Upper lobe of left lung (tissue), 6 donors: ENCODE results near the gene RUNX1. TPM values are rescaled to one million over a fixed set of nuclear protein-coding genes. Genes with fewer than 3 reads are reported as not detected.

ENCODE experiments used
- ATAC-seq, 2 donors: fragments of 200-7000 bp; cut with Tn5 transposase; one replicate each; pipeline ENCODE4 v1.9.1; 2022; ENCODE audit warnings: mild to moderate bottlenecking in 2 of 2, moderate library complexity in 2 of 2; ENCODE audit not compliant: low FRiP score in 2 of 2
- DNase-seq, 2 donors: peaks; one replicate each; pipeline ENCODE4 v3.0.0-alpha.2; 2019 to 2020
- H3K27ac ChIP-seq, 4 donors: fragments of 200-600 bp; sonication (generic); one replicate each; pipeline ENCODE4 v1.5.1; 2016 to 2019
- H3K27me3 ChIP-seq, 4 donors: fragments of 200-600 bp; sonication (generic); one replicate each; pipeline ENCODE4 v1.5.1; 2017 to 2019
- H3K36me3 ChIP-seq, 4 donors: fragments of 200-600 bp; sonication (generic); one replicate each; pipeline ENCODE4 v1.5.1; 2016 to 2019
- H3K4me1 ChIP-seq, 4 donors: fragments of 200-600 bp; sonication (generic); one replicate each; pipeline ENCODE4 v1.5.1; 2018 to 2019
- H3K4me3 ChIP-seq, 4 donors: fragments of 200-600 bp; sonication (generic); one replicate each; pipeline ENCODE4 v1.5.1; 2017 to 2019; ENCODE audit warnings: mild to moderate bottlenecking in 2 of 4, moderate library complexity in 1 of 4
- H3K9me3 ChIP-seq, 4 donors: fragments of 200-600 bp; sonication (generic); one replicate each; pipeline ENCODE4 v1.5.1; 2018 to 2019
- CTCF ChIP-seq, 6 experiments: fragments of 450-650 bp in 4 of 6; fragments of 200-600 bp in 2 of 6; sonication (generic) in 2 of 6; IDR thresholded peaks; one replicate each; pipeline ENCODE4 v1.5.1; 2016 to 2019; ENCODE audit warnings: antibody characterized with exemption in 6 of 6
- EP300 ChIP-seq, 4 donors: sonication (generic); formaldehyde crosslinking; IDR thresholded peaks; one replicate each; pipeline ENCODE4 v1.5.1; 2017; ENCODE audit warnings: antibody characterized with exemption in 4 of 4, control low read depth in 2 of 4
- POLR2A ChIP-seq, 4 donors: fragments of 450-650 bp; IDR thresholded peaks; one replicate each; pipeline ENCODE4 v1.5.1; 2016 to 2017; ENCODE audit warnings: antibody characterized with exemption in 4 of 4, mild to moderate bottlenecking in 2 of 4
- POLR2AphosphoS5 ChIP-seq, 2 donors: sonication (generic); formaldehyde crosslinking; IDR thresholded peaks; one replicate each; pipeline ENCODE4 v1.5.1; 2017; ENCODE audit warnings: antibody characterized with exemption in 2 of 2
- WGBS, 2 donors: methylation state at CpG; one replicate each; pipeline ENCODE4 v1.1.5; 2017 to 2018; 5-methylcytosine and 5-hydroxymethylcytosine counted together
- total RNA-seq, 6 donors: library from RNA; depleted of rRNA in 4 of 6; stranded (reverse); fragments of >200 nt in 4 of 6; gene quantifications; one replicate each; pipeline versions ENCODE4 v1.1.0 to v1.2.1, GENCODE V29; 2016 to 2021
- donor health status: DM: no; HTN: no; CAD: no; lungs with moderate emphysema.
- donor health status: DM: no; HTN: yes; CAD: no; lungs with severe emphysema.

RUNX1 gene
- total RNA-seq, 6 donors from 2014 or later, result 62.2 to 252 (median 98.2) TPM

GRCh38 chr21:34748862-34749261, 300.2 kb downstream of the RUNX1 start:
- H3K4me1 ChIP-seq, result peaks cover 0 to 13% (median 7%) of the 10 kb centered on the region in 4 donors
- DNase-seq (no peak), ATAC-seq (no peak)
- WGBS, 2 donors, result 40 to 61% methylated on average over 3 of the region's 3 CpGs
- H3K36me3 ChIP-seq, result no peaks in the 10 kb centered on the region
- no peak overlapping the region for H3K4me3 ChIP-seq
- H3K27me3 ChIP-seq, result no peaks in the 10 kb centered on the region
- TF ChIP-seq CTCF (IDR thresholded peaks at IDR 0.05) (no peak), POLR2A (IDR thresholded peaks at IDR 0.05) (no peak), EP300 (IDR thresholded peaks at IDR 0.05) (no peak), POLR2AphosphoS5 (IDR thresholded peaks at IDR 0.05) (no peak)
- H3K27ac ChIP-seq, result no peak overlapping the region
- no peaks in the 10 kb centered on the region for H3K9me3 ChIP-seq

DNA sequence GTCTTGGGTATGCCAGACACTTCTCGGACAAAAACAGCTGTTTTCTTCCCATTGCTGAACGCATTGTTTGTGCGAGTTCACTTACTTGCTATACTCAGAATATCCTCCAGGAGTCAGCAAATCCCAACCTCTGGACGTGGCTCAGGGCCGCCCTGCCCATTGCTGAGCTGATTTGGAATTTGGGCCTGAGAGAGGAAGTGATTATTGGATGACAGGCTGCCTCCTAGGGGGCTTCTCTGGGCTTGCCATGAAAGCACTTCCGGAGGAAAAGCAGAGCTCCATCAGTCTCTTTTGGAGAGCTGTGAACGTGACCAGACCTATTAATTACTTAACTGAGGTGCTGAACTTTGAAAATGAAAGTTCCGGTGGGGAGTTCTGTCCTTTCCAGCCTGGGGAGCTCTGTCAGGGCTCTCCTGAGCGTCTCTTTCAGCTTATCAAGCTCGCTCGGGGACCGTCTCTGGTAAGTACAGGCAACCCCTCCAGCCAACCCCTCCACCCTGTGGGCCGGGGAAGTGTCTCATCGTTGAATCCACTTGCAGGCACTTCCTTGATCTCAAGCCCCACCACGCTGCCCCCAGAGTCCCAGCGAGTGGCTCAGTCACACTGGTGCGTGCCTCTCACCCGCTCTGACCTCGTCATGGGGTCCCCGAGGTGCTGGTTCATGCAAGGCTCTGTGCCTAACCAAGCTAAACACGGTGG, 303.4 kb downstream of the RUNX1 start:
- Histone ChIP-seq H3K27me3 (no peaks in the 10 kb centered on the region), H3K27ac (no peak overlapping the region), H3K36me3 (no peaks in the 10 kb centered on the region), H3K4me3 (peak overlapping the region in 2 of 4 donors; percentile 24 to 40), H3K9me3 (no peaks in the 10 kb centered on the region), H3K4me1 (peaks cover 0 to 13% (median 8%) of the 10 kb centered on the region in 4 donors)
- peak; percentile 90 to 92 for ATAC-seq
- peak; percentile 36 to 74 for DNase-seq
- 37 to 51% methylated on average over 16 to 21 of the region's 21 CpGs for WGBS, 2 donors
- TF ChIP-seq CTCF (IDR thresholded peaks at IDR 0.05) (peak; percentile 74 to 91 (median 86)), EP300 (IDR thresholded peaks at IDR 0.05) (no peak), POLR2AphosphoS5 (IDR thresholded peaks at IDR 0.05) (peak in 1 of 2 donors; percentile 24), POLR2A (IDR thresholded peaks at IDR 0.05) (no peak)

DNA sequence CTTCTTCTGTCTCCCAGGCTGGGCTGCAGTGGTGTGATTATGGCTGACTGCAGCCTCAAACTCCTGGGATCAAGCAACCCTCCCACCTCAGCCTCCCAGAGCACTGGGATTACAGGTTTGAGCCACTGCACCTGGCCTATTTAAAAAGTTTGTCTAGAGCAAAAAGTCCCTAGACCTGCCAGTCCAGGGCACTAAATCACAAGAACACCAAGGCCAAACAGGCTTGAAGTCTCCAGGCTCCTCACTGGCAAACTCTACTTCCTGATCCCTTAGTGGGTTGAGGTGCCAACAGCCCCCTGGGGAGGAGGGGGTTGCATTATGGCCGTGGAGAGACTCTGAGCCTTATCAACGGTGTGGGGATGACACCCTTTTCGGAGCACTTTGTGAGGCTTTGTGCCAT, 304.3 kb downstream of the RUNX1 start:
- no peaks in the 10 kb centered on the region for H3K9me3 ChIP-seq
- WGBS, 2 donors, result 23 to 33% methylated on average over 3 of the region's 3 CpGs
- ATAC-seq, result no peak
- H3K27me3 ChIP-seq, result no peaks in the 10 kb centered on the region
- H3K4me3 ChIP-seq, result no peak overlapping the region
- H3K4me1 ChIP-seq, result peaks cover 0 to 13% (median 8%) of the 10 kb centered on the region in 4 donors
- H3K27ac ChIP-seq, result no peak overlapping the region
- no peak for DNase-seq
- no peaks in the 10 kb centered on the region for H3K36me3 ChIP-seq
- TF ChIP-seq CTCF (IDR thresholded peaks at IDR 0.05), result no peak
- TF ChIP-seq EP300 (IDR thresholded peaks at IDR 0.05), result no peak

GRCh38 chr21:34743831-34744230, 305.3 kb downstream of the RUNX1 start:
- TF ChIP-seq EP300 (IDR thresholded peaks at IDR 0.05) (no peak), CTCF (IDR thresholded peaks at IDR 0.05) (no peak), POLR2A (IDR thresholded peaks at IDR 0.05) (no peak), POLR2AphosphoS5 (IDR thresholded peaks at IDR 0.05) (no peak)
- peaks cover 0 to 13% (median 8%) of the 10 kb centered on the region in 4 donors for H3K4me1 ChIP-seq
- H3K27ac ChIP-seq, result no peak overlapping the region
- 73 to 76% methylated on average over 5 to 9 of the region's 9 CpGs for WGBS, 2 donors
- peak in 1 of 2 donors; percentile 84 for ATAC-seq
- no peaks in the 10 kb centered on the region for H3K9me3 ChIP-seq
- H3K27me3 ChIP-seq, result no peaks in the 10 kb centered on the region
- no peaks in the 10 kb centered on the region for H3K36me3 ChIP-seq
- H3K4me3 ChIP-seq, result no peak overlapping the region
- DNase-seq, result no peak

- H3K36me3 ChIP-seq, result no peaks in the 10 kb centered on the region
- TF ChIP-seq POLR2A (IDR thresholded peaks at IDR 0.05), result no peak
- TF ChIP-seq EP300 (IDR thresholded peaks at IDR 0.05), result no peak
- TF ChIP-seq POLR2AphosphoS5 (IDR thresholded peaks at IDR 0.05), result no peak
- TF ChIP-seq CTCF (IDR thresholded peaks at IDR 0.05), result no peak
- ATAC-seq (no peak), DNase-seq (no peak)
- no peaks in the 10 kb centered on the region for H3K9me3 ChIP-seq
- 82 to 89% methylated on average over 9 of the region's 9 CpGs for WGBS, 2 donors
- H3K27me3 ChIP-seq, result no peaks in the 10 kb centered on the region
- no peak overlapping the region for H3K4me3 ChIP-seq
- H3K27ac ChIP-seq, result no peak overlapping the region
- peaks cover 0 to 13% (median 8%) of the 10 kb centered on the region in 4 donors for H3K4me1 ChIP-seq
Measured at GRCh38 chr21:34743285-34743684, 305.8 kb downstream of the RUNX1 start.
